Thoracic aorta (tissue), 2 donors: ENCODE data around the gene RANBP1. TPM values are rescaled to one million over a fixed set of nuclear protein-coding genes. Genes with fewer than 3 reads are reported as not detected.

Source experiments
- ATAC-seq: fragments of 150-250 bp; one replicate; pipeline ENCODE4 v1.8.0; 2017; ENCODE audit warnings: low read depth; ENCODE audit not compliant: insufficient number of reproducible peaks, low FRiP score
- DNase-seq: peaks from one replicate; pipeline ENCODE4 v3.0.0-alpha.2; 2020; ENCODE audit warnings: low spot score
- H3K27ac ChIP-seq, 2 donors: fragments of 200-600 bp; sonication (generic); 1 replicate in 1 of 2; 2 replicates in 1 of 2; pipeline ENCODE4 v1.5.1; 2016; ENCODE audit warnings: mild to moderate bottlenecking in 2 of 2, moderate library complexity in 2 of 2
- H3K27me3 ChIP-seq: fragments of 200-600 bp; sonication (generic); replicated peaks from 2 replicates; pipeline ENCODE4 v1.6.0; 2016; ENCODE audit warnings: mild to moderate bottlenecking; ENCODE audit not compliant: insufficient read depth
- H3K36me3 ChIP-seq: fragments of 200-600 bp; sonication (generic); one replicate; pipeline ENCODE4 v1.5.1; 2016
- H3K4me1 ChIP-seq, 2 donors: fragments of 200-600 bp; sonication (generic); 1 replicate in 1 of 2; 2 replicates in 1 of 2; pipeline versions ENCODE4 v1.5.1 to v1.6.0; 2016; ENCODE audit warnings: low read depth in 2 of 2, mild to moderate bottlenecking in 1 of 2; ENCODE audit not compliant: control insufficient read depth in 1 of 2
- H3K4me3 ChIP-seq: fragments of 200-600 bp; sonication (generic); 2 replicates; pipeline ENCODE4 v1.5.1; 2016; ENCODE audit warnings: mild to moderate bottlenecking
- H3K9me3 ChIP-seq: fragments of 200-600 bp; sonication (generic); 2 replicates; pipeline ENCODE4 v1.5.1; 2016
- total RNA-seq, 2 donors: library from RNA; depleted of rRNA; stranded (reverse); fragments of >200 nt; gene quantifications; one replicate each; pipeline versions ENCODE4 v1.1.0 to v1.2.3, GENCODE V29; 2016
- TF ChIP-seq, protein P1 (sequence below): fragments of 200-600 bp; sonication (generic); IDR thresholded peaks from one replicate; pipeline ENCODE4 v1.5.1; 2019; ENCODE audit warnings: antibody characterized with exemption

RANBP1 gene
- total RNA-seq, 2 donors from 2014 or later = 130 to 140 TPM

DNA sequence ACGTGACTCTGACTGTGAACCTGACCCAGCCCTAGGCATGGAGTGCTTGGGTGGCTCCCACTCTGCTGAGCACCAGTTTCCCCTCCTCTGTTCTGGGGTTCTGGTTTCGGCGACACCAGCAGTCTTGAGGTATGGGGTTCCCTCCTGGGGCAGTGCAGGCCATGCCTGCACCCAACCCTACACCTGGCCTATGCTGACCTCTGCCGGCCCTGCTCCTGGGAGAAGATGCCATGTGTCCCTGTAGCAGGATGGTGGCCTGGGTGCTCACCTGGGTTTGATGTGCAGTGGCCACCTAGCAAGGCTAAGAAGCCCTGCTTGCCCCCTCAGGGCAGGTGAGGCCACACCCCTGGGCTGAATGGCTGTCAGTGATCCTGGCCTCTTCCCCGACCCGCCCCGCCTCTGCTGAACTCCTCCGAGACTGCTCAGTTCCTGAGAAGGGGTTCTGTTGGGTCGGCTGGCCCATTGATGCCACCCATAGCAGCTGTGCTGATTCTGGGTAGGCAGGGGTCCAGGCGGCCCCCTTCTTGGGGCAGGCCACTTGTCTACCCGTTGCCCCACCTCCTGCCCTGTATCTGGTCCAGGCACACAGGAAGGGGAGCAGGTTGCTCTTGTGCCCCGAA is 18.1 kb downstream of the RANBP1 start:
- H3K9me3 ChIP-seq = no peaks in the 10 kb centered on the region
- TF ChIP-seq, protein P1, sequence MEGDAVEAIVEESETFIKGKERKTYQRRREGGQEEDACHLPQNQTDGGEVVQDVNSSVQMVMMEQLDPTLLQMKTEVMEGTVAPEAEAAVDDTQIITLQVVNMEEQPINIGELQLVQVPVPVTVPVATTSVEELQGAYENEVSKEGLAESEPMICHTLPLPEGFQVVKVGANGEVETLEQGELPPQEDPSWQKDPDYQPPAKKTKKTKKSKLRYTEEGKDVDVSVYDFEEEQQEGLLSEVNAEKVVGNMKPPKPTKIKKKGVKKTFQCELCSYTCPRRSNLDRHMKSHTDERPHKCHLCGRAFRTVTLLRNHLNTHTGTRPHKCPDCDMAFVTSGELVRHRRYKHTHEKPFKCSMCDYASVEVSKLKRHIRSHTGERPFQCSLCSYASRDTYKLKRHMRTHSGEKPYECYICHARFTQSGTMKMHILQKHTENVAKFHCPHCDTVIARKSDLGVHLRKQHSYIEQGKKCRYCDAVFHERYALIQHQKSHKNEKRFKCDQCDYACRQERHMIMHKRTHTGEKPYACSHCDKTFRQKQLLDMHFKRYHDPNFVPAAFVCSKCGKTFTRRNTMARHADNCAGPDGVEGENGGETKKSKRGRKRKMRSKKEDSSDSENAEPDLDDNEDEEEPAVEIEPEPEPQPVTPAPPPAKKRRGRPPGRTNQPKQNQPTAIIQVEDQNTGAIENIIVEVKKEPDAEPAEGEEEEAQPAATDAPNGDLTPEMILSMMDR = no peak
- no peak for ATAC-seq
- peaks cover 41 to 71% of the 10 kb centered on the region in 2 donors for H3K4me1 ChIP-seq
- H3K4me3 ChIP-seq = no peak overlapping the region
- DNase-seq = no peak
- H3K27ac ChIP-seq = no peak overlapping the region
- no peaks in the 10 kb centered on the region for H3K27me3 ChIP-seq
- H3K36me3 ChIP-seq = no peaks in the 10 kb centered on the region

- Histone ChIP-seq H3K4me1 (peaks cover 41 to 67% of the 10 kb centered on the region in 2 donors), H3K36me3 (peaks cover 4% of the 10 kb centered on the region), H3K27ac (no peak overlapping the region), H3K27me3 (no peaks in the 10 kb centered on the region), H3K9me3 (no peaks in the 10 kb centered on the region), H3K4me3 (no peak overlapping the region)
- no peak for ATAC-seq
- TF ChIP-seq, protein P1 = no peak
- no peak for DNase-seq
Measured at GRCh38 chr22:20135265-20135664, 19.4 kb downstream of the RANBP1 start.

- TF ChIP-seq, protein P1 = no peak
- Histone ChIP-seq H3K4me1 (peaks cover 41 to 61% of the 10 kb centered on the region in 2 donors), H3K27me3 (no peaks in the 10 kb centered on the region), H3K36me3 (peaks cover 4% of the 10 kb centered on the region), H3K4me3 (no peak overlapping the region), H3K27ac (no peak overlapping the region), H3K9me3 (no peaks in the 10 kb centered on the region)
- no peak for ATAC-seq
- no peak for DNase-seq
Measured at GRCh38 chr22:20135806-20136602, 20.1 kb downstream of the RANBP1 start.

DNA sequence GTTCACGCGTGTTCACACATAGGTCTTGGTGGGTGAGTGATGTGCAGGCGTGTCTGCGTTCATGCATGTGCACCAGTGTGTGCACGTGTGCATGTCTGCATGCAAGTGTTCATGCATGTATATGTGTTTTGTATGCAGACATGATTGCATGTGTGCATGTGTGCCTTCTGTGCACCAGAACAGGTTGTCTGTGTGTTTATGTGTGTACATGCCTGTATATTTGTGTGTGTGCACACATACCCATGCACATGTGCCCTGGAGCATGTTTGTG is 20.6 kb downstream of the RANBP1 start:
- Histone ChIP-seq H3K9me3 (no peaks in the 10 kb centered on the region), H3K27me3 (no peaks in the 10 kb centered on the region), H3K27ac (no peak overlapping the region), H3K4me1 (peaks cover 41 to 64% of the 10 kb centered on the region in 2 donors), H3K36me3 (peaks cover 4% of the 10 kb centered on the region), H3K4me3 (no peak overlapping the region)
- TF ChIP-seq, protein P1 = no peak
- ATAC-seq (no peak), DNase-seq (no peak)

DNA sequence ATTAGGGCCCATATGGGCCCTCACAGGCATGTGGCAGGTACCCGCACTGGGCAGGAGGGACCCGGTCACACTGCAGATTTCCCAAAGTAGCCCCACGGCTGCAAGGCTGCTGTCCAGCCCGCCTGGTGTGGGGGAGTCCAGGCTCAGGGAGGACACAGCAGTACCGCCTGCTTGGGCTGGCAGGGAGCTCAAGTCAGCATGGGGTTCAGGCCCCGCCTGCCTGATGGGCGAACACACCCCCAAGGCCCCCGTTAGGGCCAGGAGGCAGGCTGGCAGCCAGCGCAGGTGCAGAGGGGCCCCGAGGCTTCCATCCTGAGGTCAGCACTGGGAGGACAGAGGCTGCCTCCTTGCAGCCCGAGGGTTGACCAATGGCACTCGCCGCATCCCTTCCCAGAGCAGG is 21.2 kb downstream of the RANBP1 start:
- Histone ChIP-seq H3K36me3 (peaks cover 4% of the 10 kb centered on the region), H3K4me1 (peaks cover 41 to 65% of the 10 kb centered on the region in 2 donors), H3K9me3 (no peaks in the 10 kb centered on the region), H3K27ac (peak overlapping the region in 1 of 2 donors; percentile 25), H3K4me3 (no peak overlapping the region), H3K27me3 (no peaks in the 10 kb centered on the region)
- ATAC-seq = no peak
- no peak for DNase-seq
- TF ChIP-seq, protein P1 = no peak
